Measurements from ENCODE around the gene PTMS. TPM values are rescaled to one million over a fixed set of nuclear protein-coding genes. Genes with fewer than 3 reads are reported as not detected.
A peak's percentile ranks its signal among the peaks of the same experiment; 100 is the strongest.

Gene PTMS
- total RNA-seq, 1 donor from 2014 or later: 395 TPM

GRCh38 chr12:6768437-6768914, 2.3 kb downstream of the PTMS start:
- Mint-ChIP-seq H3K9me3 (no peaks in the 10 kb centered on the region), H3K36me3 (peaks cover 12% of the 10 kb centered on the region), H3K27me3 (peaks cover 44% of the 10 kb centered on the region), H3K4me3 (peak overlapping the region; percentile 97), H3K4me1 (ENCODE audit: unreplicated experiment) (peaks cover 48% of the 10 kb centered on the region), H3K27ac (peak overlapping the region; percentile 96)
- TF ChIP-seq CTCF (conservative IDR thresholded peaks at IDR 0.05): no peak
- no peak for DNase-seq (ENCODE audit: extremely low spot score, unreplicated experiment)

GRCh38 chr12:6768990-6769389, 2.8 kb downstream of the PTMS start:
- peaks cover 12% of the 10 kb centered on the region for H3K36me3 Mint-ChIP-seq
- peaks cover 44% of the 10 kb centered on the region for H3K4me1 Mint-ChIP-seq (ENCODE audit: unreplicated experiment)
- no peaks in the 10 kb centered on the region for H3K9me3 Mint-ChIP-seq
- DNase-seq (ENCODE audit: extremely low spot score, unreplicated experiment): no peak
- peak overlapping the region; percentile 96 for H3K27ac Mint-ChIP-seq
- peaks cover 46% of the 10 kb centered on the region for H3K27me3 Mint-ChIP-seq
- no peak for TF ChIP-seq CTCF (conservative IDR thresholded peaks at IDR 0.05)
- H3K4me3 Mint-ChIP-seq: peak overlapping the region; percentile 97

- peaks cover 38% of the 10 kb centered on the region for H3K4me1 Mint-ChIP-seq (ENCODE audit: unreplicated experiment)
- no peaks in the 10 kb centered on the region for H3K9me3 Mint-ChIP-seq
- TF ChIP-seq CTCF (conservative IDR thresholded peaks at IDR 0.05): no peak
- no peak overlapping the region for H3K4me3 Mint-ChIP-seq
- peaks cover 46% of the 10 kb centered on the region for H3K27me3 Mint-ChIP-seq
- H3K36me3 Mint-ChIP-seq: peaks cover 14% of the 10 kb centered on the region
- no peak for DNase-seq (ENCODE audit: extremely low spot score, unreplicated experiment)
- H3K27ac Mint-ChIP-seq: no peak overlapping the region
Measured at GRCh38 chr12:6769666-6770065, 3.5 kb downstream of the PTMS start.

GRCh38 chr12:6770094-6770493, 3.9 kb downstream of the PTMS start:
- H3K27me3 Mint-ChIP-seq: peaks cover 48% of the 10 kb centered on the region
- no peak for TF ChIP-seq CTCF (conservative IDR thresholded peaks at IDR 0.05)
- H3K36me3 Mint-ChIP-seq: peaks cover 19% of the 10 kb centered on the region
- no peak overlapping the region for H3K4me3 Mint-ChIP-seq
- no peaks in the 10 kb centered on the region for H3K9me3 Mint-ChIP-seq
- no peak overlapping the region for H3K27ac Mint-ChIP-seq
- no peak for DNase-seq (ENCODE audit: extremely low spot score, unreplicated experiment)
- H3K4me1 Mint-ChIP-seq (ENCODE audit: unreplicated experiment): peaks cover 35% of the 10 kb centered on the region

- Mint-ChIP-seq H3K9me3 (no peaks in the 10 kb centered on the region), H3K27me3 (peaks cover 48% of the 10 kb centered on the region), H3K4me1 (ENCODE audit: unreplicated experiment) (peaks cover 30% of the 10 kb centered on the region), H3K36me3 (peaks cover 19% of the 10 kb centered on the region), H3K4me3 (no peak overlapping the region), H3K27ac (no peak overlapping the region)
- DNase-seq (ENCODE audit: extremely low spot score, unreplicated experiment): no peak
- no peak for TF ChIP-seq CTCF (conservative IDR thresholded peaks at IDR 0.05)
Measured at GRCh38 chr12:6770600-6770999, 4.4 kb downstream of the PTMS start.

- peak overlapping the region; percentile 40 for H3K4me3 Mint-ChIP-seq
- TF ChIP-seq CTCF (conservative IDR thresholded peaks at IDR 0.05): no peak
- H3K27ac Mint-ChIP-seq: peak overlapping the region; percentile 51
- H3K27me3 Mint-ChIP-seq: peaks cover 53% of the 10 kb centered on the region
- peaks cover 29% of the 10 kb centered on the region for H3K4me1 Mint-ChIP-seq (ENCODE audit: unreplicated experiment)
- no peak for DNase-seq (ENCODE audit: extremely low spot score, unreplicated experiment)
- no peaks in the 10 kb centered on the region for H3K9me3 Mint-ChIP-seq
- H3K36me3 Mint-ChIP-seq: peaks cover 21% of the 10 kb centered on the region
Measured at GRCh38 chr12:6771091-6771495, 4.9 kb downstream of the PTMS start.

All from type B pancreatic cell (in vitro differentiated cells).